Mucosa of descending colon (tissue), 3 donors: ENCODE data around the gene ACOT7. TPM values are rescaled to one million over a fixed set of nuclear protein-coding genes. Genes with fewer than 3 reads are reported as not detected.

Experiments
- ATAC-seq: fragments of 200-7000 bp; cut with Tn5 transposase; one replicate; pipeline ENCODE4 v1.9.1; 2020; ENCODE audit warnings: mild to moderate bottlenecking, moderate library complexity
- DNase-seq, 3 donors: peaks; one replicate each; pipeline ENCODE4 v3.0.0-alpha.2; 2020
- H3K36me3 ChIP-seq: fragments of 200-600 bp; one replicate; pipeline ENCODE4 v1.8.0; 2021; ENCODE audit warnings: low read depth, mild to moderate bottlenecking
- H3K4me1 ChIP-seq: fragments of 200-600 bp; one replicate; pipeline ENCODE4 v1.8.0; 2021; ENCODE audit warnings: low read depth, mild to moderate bottlenecking
- H3K4me3 ChIP-seq: fragments of 200-600 bp; one replicate; pipeline ENCODE4 v1.8.0; 2021; ENCODE audit warnings: mild to moderate bottlenecking
- H3K9me3 ChIP-seq: fragments of 200-600 bp; one replicate; pipeline ENCODE4 v1.8.0; 2021; ENCODE audit warnings: mild to moderate bottlenecking
- CTCF ChIP-seq: fragments of 200-600 bp; IDR thresholded peaks from one replicate; pipeline ENCODE4 v1.8.0; 2022; ENCODE audit warnings: antibody characterized with exemption, mild to moderate bottlenecking
- intact Hi-C, 2 donors: fragments of 100-400 bp; cut with DNase I in 1 of 2; cut with micrococcal nuclease in 1 of 2; formaldehyde crosslinking; loops; one replicate each; pipeline versions ENCODE4 v1.11.0 to v1.11.1; 2022; cut with DNase I, micrococcal nuclease
- total RNA-seq, 3 donors: library from RNA; stranded (reverse); fragmentation: NEBNext Ultra II Directional in 2 of 3; extraction: Animal tissue kit (Norgen Biotek cat#: 25700) in 2 of 3; gene quantifications; one replicate each; pipeline versions ENCODE4 v1.2.1 to v1.2.4, GENCODE V29; 2021 to 2023
- donor health status: DM: no; HTN: no; CAD: no; lungs with moderate emphysema.
- donor health status: DM: no; HTN: no; CAD: no.
- donor health status: DM: no; HTN: yes; CAD: no.

Gene ACOT7
- total RNA-seq, 3 donors from 2014 or later, result 37.9 to 60.1 (median 42.7) TPM

DNA sequence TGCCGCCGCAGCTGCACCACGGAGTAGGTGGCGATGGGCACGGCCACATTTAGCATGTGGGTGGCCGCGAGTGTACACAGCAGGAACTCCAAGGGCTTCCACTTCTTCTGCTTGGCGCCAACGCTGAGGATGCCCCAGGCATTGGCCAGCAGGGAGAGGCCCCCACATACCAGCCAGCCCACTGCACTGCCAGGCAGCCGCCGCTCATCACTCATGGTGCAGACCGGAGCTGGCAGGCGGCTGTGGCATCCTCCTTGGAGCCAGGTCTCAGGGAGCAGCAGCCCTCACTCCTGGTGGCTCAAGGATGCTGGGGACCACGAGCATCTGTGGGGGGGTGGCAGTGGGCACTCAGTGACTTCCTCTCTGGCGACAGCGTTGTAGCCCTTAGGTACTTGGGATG, 138.9 kb downstream of the ACOT7 start:
- Histone ChIP-seq H3K9me3 (no peaks in the 10 kb centered on the region), H3K36me3 (no peaks in the 10 kb centered on the region), H3K4me3 (no peak overlapping the region), H3K4me1 (peaks cover 9% of the 10 kb centered on the region)
- no peak for TF ChIP-seq CTCF
- ATAC-seq (no peak), DNase-seq (no peak)
- intact Hi-C loops, result no loop called here

DNA sequence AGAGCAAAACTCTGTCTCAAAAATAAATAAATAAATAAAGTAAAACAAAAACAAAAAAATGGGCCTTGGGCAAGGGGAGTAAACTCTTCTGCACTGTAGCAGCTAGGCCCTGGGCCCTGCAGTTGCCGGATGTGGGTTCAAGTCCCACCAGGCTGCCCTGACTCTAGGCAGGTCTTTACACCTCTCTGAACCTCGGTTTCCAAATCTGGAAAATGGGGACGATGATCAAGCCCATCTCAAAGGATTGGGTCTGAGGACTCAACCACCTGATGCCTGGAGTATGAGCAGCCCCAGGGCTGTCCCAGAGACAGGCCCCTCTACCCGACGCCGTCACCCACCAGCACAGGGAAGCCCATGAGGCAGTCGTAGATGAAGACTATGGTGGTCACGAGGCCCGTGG, 140.2 kb downstream of the ACOT7 start:
- no peak for TF ChIP-seq CTCF

GRCh38 chr1:6252374-6252710, 141.2 kb downstream of the ACOT7 start:
- Histone ChIP-seq H3K4me1 (no peaks in the 10 kb centered on the region), H3K9me3 (no peaks in the 10 kb centered on the region), H3K36me3 (no peaks in the 10 kb centered on the region), H3K4me3 (no peak overlapping the region)
- DNase-seq (peak in 1 of 3 donors; percentile 33), ATAC-seq (no peak)
- intact Hi-C loops, result no loop called here
- TF ChIP-seq CTCF, result no peak

More for the DNA sequence above, 140.2 kb downstream of the ACOT7 start:
- H3K9me3 ChIP-seq, result no peaks in the 10 kb centered on the region
- H3K36me3 ChIP-seq, result no peaks in the 10 kb centered on the region
- no peaks in the 10 kb centered on the region for H3K4me1 ChIP-seq
- intact Hi-C loops, result no loop called here
- no peak overlapping the region for H3K4me3 ChIP-seq
- DNase-seq, result no peak
- no peak for ATAC-seq

DNA sequence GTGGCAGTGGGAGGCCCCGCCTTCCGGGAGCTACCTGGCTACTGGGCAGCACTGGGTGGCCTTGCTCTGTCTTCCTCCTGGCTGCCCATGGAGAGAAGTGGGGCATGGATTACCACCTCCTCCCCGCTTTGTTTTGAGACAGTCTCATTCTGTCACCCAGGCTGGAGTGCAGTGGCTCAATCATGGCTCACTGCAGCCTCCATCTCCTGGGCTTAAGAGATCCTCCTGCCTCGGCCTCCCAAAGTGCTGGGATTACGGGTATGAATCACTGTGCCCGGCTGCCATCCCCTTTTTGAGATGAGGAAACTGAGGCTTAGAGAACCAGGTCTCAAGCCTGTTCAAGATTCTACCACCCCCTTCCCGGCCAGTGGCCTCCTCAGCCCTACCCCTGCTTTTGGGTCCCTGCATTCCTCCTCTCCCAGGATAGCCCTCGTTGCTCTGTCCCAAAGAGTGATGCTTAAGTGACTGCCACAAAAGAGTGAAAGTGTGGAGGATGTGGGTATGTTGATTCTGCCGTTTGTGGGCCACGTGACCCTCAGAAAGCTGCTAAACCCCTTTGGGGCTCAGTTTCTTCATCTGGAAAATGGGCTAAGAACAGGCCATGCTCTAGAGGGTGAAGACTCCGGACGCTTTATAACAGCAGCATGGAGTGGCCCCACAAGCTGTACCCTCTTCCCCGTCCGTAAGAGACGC, 141.7 kb downstream of the ACOT7 start:
- DNase-seq, result no peak
- ATAC-seq, result no peak

DNA sequence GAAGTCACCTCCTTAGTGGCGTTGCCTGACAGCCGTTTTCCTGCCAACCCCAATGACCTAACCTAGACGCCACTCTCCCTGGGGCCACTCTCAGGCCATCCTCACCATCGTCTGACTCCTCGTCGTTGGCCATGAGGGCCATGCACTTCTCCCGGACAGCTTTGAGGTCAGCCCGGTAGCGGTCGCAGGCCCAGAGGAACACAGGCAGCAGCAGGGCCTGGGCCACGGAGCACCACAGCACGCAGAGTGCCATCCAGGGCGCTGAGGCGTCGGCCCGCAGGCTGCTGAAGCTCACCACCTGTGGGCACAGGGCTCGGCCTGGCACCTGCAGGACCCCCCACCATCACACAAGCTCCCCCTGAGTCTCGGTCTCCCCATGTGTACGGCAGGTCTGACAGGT, 142.3 kb downstream of the ACOT7 start:
- Histone ChIP-seq H3K36me3 (no peaks in the 10 kb centered on the region), H3K4me3 (no peak overlapping the region), H3K4me1 (no peaks in the 10 kb centered on the region), H3K9me3 (no peaks in the 10 kb centered on the region)
- intact Hi-C loops, result no loop called here
- DNase-seq (no peak), ATAC-seq (no peak)
- no peak for TF ChIP-seq CTCF

More for the DNA sequence above, 141.7 kb downstream of the ACOT7 start:
- H3K9me3 ChIP-seq, result no peaks in the 10 kb centered on the region
- TF ChIP-seq CTCF, result no peak
- intact Hi-C loops, result no loop called here
- no peaks in the 10 kb centered on the region for H3K4me1 ChIP-seq
- no peaks in the 10 kb centered on the region for H3K36me3 ChIP-seq
- no peak overlapping the region for H3K4me3 ChIP-seq
